Measurements from ENCODE around the gene OTOL1.

The OTOL1 gene

DNA sequence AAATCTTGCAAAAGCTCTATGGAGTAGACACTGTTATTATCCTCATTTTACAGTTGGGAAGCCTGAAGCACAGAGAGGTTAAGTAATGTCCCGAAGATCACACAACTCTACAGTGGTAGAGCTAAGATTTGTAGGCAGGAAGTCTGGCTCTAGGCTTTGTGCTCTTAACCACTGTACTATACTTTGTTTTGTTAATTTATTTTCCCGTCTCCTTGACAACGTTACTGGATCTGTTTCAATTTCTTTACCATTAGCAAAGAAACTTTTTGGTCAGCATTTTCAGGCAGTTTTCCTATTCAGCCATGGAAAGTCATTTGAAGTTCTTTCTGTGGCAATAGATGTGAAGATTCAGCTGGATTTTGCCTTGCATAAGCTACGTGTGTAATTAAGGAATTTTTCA, 51.7 kb downstream of the OTOL1 start:
- DNase-seq: no peak

DNA sequence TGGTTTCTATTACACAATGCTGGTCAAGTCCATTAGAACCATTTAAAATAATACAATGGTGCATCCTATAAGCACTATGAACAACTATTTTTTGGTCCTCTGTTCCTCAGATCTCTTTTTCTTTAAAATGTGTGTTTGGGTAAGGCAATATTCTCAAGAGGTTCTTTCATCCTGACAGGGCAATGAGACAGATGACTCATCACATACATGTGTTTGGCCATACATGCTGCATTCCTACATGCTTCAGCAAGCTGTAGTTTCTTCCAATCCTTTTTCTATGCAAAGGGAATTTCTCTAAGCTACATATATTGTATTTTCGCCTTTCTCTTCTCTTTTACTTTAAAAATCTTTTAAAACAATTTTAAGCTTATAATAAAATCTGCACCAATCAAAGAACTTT, 52.7 kb downstream of the OTOL1 start:
- no peak for DNase-seq

DNA sequence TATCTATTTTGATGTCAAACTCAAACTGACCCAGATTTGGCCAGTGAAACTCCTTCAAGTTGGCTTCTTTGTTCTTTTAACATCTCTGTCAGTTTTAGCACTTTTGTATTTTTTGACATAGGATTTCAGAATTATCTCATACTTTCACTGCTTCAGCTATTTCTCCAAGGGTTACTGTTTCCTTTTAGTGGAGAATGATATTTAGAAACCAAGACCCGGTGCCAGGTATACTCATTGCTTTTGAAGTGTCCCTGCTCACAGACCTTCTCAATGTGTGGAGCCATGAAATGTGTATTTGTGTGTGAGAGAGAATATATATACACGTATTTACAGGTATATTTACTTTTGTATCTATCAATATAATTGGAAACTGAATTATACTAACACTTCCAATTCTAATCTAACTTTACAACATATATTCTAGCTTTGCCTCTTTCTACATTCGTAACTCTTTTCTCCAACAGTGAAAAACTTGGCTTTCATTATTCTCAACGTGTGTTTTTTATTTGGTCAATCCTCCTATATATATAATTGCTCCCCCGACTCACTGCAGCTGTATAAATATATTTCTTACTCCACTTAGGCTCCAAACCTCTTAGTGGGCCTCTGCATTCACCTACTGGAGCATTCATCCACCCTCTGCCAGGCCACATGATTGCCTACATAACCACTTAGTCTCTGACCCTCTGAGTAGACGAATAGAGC, 54.0 kb downstream of the OTOL1 start:
- DNase-seq: no peak

- DNase-seq: no peak
Measured at GRCh38 chr3:161551697-161552096, 55.1 kb downstream of the OTOL1 start.

- DNase-seq: no peak
Measured at GRCh38 chr3:161552984-161553560, 56.5 kb downstream of the OTOL1 start.
